UCSD-AML1 (cell line): ENCODE measurements around the gene CCDC70.

Source experiments
- DNase-seq: peaks from one replicate; lab custom pipeline; 2025; ENCODE audit not compliant: unreplicated experiment; lab: John Stamatoyannopoulos, UW

CCDC70 gene

GRCh38 chr13:51828730-51829567 lies 32.8 kb upstream of the CCDC70 start:
- no peak for DNase-seq

- no peak for DNase-seq
Observed at GRCh38 chr13:51829568-51829899, 32.2 kb upstream of the CCDC70 start.

- DNase-seq = no peak
Observed at GRCh38 chr13:51831519-51831918, 30.2 kb upstream of the CCDC70 start.

- DNase-seq = peak; percentile 29
Observed at GRCh38 chr13:51832471-51833152, 29.2 kb upstream of the CCDC70 start.

- DNase-seq = no peak
Observed at GRCh38 chr13:51833980-51834379, 27.8 kb upstream of the CCDC70 start.

- DNase-seq = no peak
Observed at GRCh38 chr13:51834581-51835171, 27.1 kb upstream of the CCDC70 start.

- no peak for DNase-seq
Observed at GRCh38 chr13:51837016-51837415, 24.8 kb upstream of the CCDC70 start.

GRCh38 chr13:51838240-51838846 lies 23.4 kb upstream of the CCDC70 start:
- no peak for DNase-seq

- peak; percentile 23 for DNase-seq
Observed at GRCh38 chr13:51839711-51840540, 21.8 kb upstream of the CCDC70 start.

GRCh38 chr13:51840917-51841316 lies 20.9 kb upstream of the CCDC70 start:
- DNase-seq = no peak

GRCh38 chr13:51841732-51842131 lies 20.0 kb upstream of the CCDC70 start:
- no peak for DNase-seq

GRCh38 chr13:51843529-51843928 lies 18.2 kb upstream of the CCDC70 start:
- DNase-seq = no peak

- DNase-seq = peak; percentile 64
Observed at GRCh38 chr13:51844862-51845573, 16.8 kb upstream of the CCDC70 start, which contains the start of gene TMEM272. TSS of gene TMEM272 (minus strand) at chr13:51845177. CDS start at chr13:51838530, 6,647 bp downstream.

- DNase-seq = no peak
Observed at GRCh38 chr13:51845574-51846318, 16.0 kb upstream of the CCDC70 start.

- no peak for DNase-seq
Observed at GRCh38 chr13:51846756-51847155, 15.0 kb upstream of the CCDC70 start.

- DNase-seq = no peak
Observed at GRCh38 chr13:51848674-51849073, 13.1 kb upstream of the CCDC70 start.

GRCh38 chr13:51849145-51850101 lies 12.3 kb upstream of the CCDC70 start:
- peak; percentile 60 for DNase-seq

GRCh38 chr13:51856027-51856736 lies 5.6 kb upstream of the CCDC70 start:
- no peak for DNase-seq
